GM18519 (cell line): ENCODE results near the gene NOD1.
A peak's percentile ranks its signal among the peaks of the same experiment; 100 is the strongest.
"Not testable (repeated sequence)": the region's sequence is repeated elsewhere in the genome, so short reads cannot be mapped to it uniquely, and the experiment has no call there.

Experiments
- ATAC-seq: cut with Tn5 transposase; IDR thresholded peaks from one replicate; pipeline ENCODE4 v1.9.1; 2021; ENCODE audit warnings: mild to moderate bottlenecking, moderate library complexity; ENCODE audit not compliant: unreplicated experiment, low FRiP score

NOD1 gene

DNA sequence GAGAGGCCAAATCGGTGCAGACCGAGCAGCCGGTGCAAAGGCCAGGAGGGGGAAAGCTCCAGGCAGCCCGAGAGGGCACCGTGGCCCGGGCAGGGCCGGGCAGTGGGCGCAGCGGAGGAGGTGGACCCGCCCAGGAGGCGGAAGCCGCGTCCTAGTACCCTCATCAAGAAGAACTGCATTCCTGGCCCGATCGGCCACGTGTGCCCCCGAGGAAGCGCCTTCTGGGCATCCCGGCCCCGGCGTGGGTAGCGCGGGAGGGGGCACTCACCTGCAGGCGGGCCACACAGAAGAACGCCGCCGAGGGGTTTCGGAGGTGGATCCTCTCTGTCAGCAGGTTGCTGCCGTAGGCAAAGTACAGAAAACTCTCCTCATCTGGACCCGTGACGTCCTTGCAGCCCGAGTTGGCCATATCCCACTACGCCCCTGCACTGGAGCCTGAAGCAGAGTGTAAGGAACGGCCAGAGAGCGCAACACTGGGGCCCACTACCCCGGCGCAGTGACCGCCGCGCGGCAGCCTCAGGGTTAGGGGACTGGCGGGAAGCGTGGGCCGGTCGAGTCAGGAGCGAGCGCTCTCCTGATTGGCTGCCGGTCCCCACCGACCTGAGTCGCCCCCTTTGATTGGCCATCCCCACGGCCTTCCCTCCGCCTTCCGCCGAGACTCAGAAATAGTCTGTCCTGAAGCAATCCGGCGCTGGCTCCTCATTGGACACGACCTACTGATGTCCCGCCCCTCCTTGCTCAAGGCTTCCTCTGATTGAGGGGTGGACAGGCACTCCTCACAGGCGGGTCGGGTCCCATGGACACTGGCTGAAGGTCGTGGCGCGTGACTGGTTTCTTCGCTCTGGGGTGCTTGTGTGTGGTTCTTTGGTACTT, 26.0 kb upstream of the NOD1 start, which contains the start of gene GGCT:
GGCT (minus strand) TSS at position 529 of the 873 bp plus-strand sequence; CDS start at position 409, 120 bp downstream.
- ATAC-seq, result peak; percentile 97

DNA sequence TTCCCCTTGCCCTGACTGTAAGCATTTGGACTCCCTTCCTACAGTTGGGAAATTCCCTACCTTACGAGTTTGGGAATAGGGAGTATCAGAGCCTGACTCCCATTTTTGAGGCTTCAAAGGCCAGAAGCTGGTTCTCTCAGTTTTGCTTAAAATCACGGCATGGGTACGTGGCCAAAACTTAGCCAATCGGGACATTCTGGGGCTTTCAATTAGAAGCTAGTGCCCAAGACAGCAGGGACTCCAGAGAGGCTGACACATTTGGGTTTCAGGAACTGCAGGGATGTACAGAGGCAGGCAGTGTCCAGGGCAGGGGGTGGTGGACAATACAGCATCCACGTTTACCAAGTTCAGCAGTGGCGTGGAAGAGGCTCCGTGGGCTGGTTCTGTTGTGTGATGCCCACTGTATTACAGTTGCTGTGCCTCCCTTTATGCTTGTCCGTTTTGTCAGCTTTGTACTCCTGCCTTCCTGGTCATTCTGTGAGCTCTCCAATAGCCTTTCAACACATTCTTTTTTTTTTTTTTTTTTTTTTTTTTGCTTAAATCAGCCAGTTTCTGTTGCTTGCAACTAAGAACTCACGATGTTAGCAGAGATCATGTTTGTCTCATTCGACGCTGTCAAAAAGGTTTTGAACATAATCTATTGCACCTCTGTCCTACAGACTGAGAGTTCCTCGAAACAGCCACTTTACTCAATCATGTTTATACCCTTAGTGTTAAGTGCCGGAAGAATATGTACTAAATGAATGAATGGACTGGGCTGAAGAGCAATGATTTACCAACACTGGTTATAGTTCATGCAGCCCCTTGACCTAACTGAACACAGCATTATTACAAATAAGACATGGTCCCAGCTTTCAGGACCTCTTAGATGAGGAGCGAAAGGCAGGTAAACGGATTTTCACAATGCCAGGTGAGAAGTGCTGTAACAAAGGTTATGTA, 25.0 kb upstream of the NOD1 start:
- ATAC-seq, result no peak

DNA sequence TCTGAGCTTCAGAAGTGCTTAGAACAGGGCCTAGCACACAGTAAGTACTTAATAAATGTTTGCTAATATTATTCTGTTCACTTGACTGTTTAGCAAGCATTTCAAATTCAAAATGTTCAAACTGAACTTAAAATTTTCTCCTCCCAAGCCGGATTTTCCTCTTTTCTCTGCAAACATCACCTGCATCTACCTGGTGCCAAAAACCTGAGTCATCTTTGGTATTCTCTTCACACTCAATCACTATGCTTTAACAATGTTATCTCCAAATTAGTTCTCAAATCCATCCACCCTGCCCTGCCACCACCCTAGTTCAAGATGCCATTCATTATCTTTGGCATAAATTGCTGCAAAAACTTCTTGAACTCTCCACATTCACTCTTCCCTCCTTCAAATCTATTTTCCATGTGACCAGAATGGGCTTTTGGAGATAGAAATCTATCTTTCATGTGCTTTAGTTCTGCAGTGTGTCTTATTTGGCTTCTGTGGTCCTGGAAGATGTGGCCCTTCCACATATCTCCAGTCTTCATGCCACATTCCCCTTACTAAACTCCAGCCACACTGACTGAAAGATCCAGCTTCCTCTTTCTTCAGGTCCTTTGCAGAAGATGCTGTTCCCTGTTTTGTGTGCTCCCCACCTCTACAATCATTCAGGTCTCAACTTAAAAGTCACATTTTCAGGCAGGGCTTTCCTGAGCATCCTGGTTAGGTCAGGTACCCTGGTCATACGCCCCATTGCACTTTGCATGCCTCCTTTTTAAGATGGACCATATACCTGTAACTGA, 24.1 kb upstream of the NOD1 start:
- no peak for ATAC-seq

DNA sequence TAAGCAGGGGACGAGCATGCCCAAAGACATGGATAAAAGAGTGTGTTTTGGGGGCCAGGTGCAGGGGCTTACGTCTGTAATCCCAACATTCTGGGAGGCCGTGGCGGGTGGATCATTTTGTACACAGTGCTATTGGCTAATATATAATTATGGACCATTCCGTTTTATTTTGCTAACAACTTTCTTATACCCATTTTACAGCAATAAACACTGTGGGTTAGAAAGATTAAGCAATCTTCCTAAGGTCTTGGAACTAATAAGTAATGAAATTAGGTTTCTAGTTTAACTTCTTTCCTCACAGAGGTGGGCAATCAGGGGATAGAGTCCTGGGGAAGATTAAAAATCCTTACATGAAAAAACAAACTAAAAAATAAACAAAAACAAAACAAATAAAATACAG, 22.7 kb upstream of the NOD1 start:
- ATAC-seq, result no peak

DNA sequence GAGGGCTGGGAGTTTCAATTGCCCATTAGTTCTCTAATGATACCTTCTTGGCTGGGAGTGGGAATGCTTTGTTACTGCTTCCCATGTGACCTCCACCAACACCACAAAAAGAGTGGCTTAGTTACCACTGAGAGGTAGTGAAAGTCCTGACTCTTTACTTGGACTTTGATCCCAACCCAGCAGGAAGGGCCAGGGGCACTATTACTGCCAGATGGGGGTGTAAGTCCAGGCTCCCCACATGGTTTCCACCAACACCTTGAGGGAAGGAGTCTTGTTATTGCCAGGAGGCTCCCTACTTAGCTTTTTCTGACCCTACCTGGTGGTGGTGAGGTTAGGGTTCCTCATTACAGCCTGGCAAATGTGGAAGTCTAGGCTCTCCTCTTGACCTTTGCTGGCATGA, 14.6 kb upstream of the NOD1 start:
- no peak for ATAC-seq

DNA sequence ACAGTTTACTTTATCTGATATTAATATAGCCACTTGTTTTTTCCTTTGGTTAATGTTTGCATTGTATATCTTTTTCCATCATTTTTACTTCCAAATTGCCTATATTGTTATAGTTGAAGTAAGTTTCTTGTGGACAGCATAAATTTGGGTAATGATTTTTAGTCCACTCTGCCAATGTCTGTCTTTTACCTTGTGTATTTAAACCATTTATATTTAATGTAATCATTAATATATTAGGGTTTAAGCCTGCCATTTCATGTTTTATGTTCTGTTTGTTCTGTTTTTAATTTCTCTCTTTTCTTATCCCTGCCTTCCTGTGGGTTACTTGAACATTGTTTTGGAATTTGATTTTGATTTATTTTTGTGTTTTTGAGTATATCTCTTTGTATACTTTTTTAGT, 12.8 kb upstream of the NOD1 start:
- ATAC-seq, result no peak

DNA sequence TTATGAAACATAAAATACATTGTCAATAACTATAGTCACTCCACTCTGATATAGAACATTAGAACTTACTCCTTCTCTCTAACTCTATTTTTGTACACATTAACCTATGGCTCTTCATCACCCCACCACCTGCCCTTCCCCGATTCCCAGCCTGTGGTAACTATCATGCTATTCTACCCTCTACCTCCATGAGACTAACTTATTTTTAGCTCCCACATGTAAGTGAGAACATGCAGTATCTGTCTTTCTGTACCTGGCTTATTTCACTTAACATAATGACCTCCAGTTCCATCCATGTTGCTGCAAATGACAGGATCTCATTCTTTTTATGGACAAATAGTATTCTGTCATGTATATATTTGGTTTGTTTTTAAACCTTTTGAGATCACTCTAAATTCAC, 8.8 kb upstream of the NOD1 start:
- no peak for ATAC-seq

DNA sequence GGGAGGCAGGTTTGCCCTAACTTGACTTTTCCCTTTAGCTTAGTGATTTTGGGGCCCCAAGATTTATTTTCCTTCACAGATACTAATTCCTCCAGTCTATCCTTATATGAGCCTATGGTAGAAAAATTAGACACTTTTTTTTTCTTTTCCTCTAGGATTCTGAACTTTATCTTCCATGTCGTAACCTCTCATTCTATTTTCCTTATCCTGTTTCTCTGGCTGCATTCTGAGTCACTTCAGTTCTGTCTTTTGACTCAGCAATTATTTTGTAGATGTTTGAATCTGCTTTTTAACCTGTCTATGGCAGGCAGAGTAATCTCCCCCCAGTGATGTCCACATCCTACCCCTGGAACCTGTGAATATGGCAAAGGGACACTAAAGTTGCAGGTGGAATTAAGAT, 7.1 kb upstream of the NOD1 start:
- ATAC-seq, result no peak

DNA sequence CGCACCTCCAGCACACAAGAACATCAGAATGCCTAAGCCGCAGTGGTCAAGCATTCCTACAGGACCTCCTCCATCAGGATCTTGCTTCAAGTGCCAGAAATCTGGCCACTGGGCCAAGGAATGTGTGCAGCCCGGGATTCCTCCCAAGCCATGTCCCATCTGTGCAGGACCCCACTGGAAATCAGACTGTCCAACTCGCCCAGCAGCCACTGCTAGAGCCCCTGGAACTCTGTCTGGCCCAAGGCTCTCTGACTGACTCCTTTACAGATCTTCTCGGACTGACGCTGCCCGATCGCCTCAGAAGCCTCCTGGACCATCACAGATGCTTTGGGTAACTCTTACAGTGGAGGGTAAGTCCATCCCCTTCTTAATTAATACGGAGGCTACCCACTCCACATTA, 2.8 kb upstream of the NOD1 start:
- ATAC-seq, result not testable (repeated sequence)

DNA sequence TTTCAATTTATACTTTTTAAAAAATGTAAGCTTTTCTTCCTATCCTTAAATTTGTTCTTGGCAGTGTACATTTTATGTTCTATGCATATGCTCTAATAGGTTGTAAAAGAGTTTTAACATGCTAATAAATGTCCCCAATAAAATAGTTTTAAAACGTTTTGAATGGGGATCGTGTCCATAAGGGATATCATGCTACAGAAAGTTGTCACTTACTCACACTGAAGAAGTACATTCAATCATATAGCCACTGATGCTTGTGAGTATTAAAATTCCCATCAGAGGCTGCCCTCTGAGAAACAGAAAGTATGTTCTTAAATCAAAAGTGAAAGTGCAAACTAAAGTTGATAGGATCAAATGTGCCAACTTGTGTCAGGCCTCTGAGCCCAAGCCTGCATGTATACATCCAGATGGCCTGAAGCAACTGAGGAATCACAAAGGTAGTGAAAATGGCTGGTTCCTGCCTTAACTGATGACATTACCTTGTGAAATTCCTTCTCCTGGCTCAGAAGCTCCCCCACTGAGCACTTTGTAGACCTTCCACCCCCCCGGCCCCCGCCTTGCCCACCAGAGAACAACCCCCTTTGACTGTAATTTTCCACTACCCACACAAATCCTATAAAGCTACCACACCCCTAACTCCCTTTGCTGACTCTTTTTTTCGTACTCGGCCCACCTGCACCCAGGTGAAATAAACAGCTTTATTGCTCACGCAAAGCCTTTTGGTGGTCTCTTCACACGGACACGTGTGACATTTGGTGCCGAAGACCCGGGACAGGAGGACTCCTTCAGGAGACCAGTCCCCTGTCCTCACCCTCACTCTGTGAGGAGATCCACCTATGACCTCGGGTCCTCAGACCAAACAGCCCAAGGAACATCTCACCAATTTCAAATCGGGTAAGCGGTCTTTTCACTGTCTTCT, 877 bp upstream of the NOD1 start:
- ATAC-seq, result no peak

DNA sequence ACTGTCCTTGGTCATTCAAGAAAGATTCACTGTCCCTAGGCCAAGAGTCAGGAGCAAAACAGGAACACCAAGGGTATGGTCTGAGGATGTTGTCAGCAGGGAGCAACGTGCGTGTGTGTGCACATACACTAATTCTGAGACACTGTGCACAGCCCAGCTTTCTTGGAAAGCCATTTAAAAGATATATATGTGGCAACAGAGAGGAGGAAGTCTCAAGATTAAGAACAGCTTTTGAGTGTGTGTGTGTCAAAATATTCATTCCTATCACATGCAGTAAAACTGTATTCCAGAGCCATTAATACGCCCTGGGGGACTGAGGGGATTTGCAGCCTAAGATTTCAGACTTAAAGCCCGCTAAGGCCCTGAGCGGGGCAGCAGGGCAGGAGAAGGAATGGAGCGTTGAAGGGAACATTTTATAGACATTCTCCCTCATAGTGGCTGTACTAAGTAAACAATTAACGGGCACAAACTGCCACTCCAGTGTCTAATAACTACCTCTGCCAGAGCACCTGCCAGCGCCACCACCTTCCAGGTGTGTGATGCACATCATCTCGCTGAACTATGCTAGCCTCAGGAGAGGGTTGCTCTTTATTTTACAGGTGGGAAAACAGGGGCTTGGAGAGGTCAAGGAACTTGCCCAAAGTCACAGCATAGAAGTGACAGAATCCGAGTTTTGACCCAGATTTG, 2.0 kb downstream of the NOD1 start:
- no peak for ATAC-seq

DNA sequence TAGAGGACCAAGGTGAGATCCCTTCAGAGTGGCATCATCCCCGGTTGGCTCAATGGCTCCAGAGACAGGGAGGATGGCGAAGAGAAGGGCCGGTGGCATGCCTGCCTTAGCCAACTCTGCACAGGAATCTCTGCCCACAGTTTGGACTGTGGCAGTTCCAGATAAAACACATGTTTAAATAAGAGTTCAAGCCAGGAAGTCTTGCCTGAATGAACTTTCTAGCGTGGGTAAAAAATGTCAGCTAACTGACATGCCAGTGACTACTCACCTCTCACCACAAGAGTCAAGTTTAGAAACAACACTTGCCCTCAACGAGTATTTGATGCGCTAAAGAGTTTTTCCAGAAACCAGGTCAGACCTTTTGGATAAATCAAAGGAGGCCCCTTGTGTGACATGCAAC, 3.0 kb downstream of the NOD1 start:
- no peak for ATAC-seq

DNA sequence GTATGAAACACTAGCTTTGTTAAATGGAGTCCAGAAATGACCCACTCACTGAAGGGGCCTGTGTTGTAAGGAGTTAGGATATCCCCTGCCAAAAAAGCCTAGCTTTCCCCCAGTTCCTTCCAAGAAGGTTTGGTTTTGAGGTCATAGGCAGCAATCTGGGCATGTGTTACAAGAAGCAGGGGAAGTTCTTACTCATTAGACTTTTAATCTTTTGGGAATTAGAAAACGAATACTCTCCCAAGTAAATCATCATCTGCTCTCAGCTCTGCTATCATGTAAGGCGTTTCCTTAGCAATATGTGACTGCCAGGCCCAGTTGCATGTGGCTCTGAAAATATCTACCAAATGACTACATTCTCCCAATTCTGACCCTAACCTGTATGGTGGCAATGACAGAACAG, 3.7 kb downstream of the NOD1 start:
- no peak for ATAC-seq

DNA sequence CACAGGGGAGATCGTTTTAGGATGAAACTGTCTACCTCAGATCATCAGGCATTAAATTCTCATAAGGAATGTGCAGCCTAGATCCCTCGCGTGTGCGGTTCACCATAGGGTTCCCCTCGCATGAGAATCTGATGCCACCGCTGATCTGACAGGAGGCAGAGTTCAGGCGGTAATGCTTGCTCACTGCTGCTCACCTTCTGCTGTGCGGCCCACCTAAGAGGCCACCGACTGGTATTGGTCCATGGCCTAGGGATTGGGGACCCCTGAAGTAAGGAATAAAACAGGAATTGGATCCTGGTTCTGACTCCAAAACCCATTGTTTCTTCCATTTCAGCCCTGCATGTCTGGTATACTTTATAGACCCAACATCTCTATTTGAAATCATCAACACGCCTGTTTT, 4.1 kb downstream of the NOD1 start:
- no peak for ATAC-seq

DNA sequence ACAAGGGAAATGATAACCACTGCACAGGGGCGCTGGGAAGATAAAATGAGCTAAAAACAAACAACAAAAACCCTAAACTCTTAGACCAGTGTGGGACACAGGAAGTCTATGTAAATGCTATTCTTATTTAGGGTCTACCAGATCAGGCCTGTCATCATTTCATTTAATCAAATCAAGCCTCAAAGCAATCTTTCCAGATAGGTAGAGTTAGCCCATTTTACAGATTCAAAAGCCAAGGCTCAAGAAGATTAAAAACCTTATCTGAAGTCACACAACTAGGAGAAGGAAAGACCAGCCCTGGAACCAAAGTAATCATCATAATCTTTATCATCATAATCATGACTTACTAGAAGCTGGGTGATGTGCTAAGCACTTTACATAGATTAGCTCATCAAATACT, 4.7 kb downstream of the NOD1 start:
- ATAC-seq, result no peak

DNA sequence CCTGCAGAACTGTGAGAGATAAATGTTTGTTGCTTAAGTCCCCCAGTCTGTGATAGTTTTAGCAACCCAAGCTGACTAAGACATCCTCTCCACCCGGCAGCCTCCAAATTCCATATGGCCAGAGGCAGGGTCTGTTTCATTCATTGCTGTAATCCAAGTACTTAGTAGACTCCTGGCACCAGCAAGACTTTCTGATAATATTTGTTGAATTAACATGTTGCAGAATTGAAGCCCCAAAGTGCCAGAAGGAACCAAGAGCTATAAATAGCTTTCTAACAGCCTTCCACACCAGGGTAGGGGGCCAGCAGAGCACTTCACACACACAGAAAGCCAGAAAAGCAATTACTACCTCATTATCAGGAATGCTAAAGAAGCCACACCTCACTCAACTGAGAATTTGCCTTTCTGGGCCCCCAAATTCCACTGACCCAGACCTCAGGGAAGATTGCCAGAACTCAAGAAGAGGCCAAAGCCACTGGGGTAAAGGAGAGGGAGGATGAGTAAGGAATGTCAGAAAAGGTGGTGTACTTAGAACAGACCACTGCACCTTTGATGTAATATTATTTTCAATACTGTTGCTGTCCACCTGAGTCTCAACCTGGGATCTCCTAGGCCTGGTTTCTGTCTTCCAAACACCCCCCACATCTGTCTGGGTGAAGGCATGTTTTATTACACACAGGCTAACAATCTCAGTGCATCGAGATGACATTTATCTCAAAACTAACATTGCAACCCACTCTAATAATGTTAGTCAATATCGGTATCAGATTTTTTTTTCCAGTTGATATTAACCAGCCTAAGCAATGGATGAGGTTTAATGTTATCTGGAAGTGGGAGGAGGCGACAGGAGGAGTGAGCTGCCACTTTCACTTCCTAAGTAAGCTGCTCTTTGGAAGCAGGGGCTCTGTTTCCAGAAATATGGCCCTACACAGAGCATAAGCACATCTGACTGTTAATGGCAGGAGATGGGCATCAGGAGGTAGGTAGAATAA, 5.5 kb downstream of the NOD1 start:
- ATAC-seq, result no peak

DNA sequence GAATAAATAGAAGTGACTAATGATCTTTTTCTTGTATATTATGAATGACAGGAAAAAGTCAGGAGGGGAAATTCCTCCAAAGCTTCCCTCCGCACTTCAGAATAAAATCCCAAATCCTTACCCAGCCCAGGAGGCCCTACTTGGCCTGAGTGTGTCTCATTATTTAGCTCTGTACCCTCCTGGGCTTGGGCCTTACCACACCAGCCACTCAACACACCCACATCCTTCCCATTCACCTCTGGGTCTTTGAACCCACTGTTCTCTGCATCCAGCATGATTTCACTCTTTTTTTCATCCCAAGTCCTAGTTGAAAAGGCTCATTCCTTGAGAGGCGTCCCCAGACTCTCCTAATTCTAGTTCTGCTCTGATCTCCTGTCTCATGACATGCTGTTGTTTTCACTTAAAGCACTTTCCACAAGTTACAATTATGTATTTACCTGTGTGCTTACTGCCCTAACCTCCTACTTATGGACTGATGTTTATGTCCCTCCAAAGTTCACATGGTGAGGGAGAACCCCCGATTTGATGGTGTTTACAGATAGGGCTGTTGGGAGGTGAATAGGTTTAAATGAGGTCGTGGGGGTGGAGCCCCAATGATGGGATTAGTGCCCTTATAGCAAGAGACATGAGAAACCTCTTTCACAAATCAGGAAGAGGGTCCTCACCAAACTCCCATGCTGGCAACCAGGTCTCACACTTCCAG, 6.4 kb downstream of the NOD1 start:
- ATAC-seq, result no peak
